Measurements from ENCODE around the gene SNAPC3.
"Not testable (repeated sequence)": the region's sequence is repeated elsewhere in the genome, so short reads cannot be mapped to it uniquely, and the experiment has no call there.

SNAPC3 gene

DNA sequence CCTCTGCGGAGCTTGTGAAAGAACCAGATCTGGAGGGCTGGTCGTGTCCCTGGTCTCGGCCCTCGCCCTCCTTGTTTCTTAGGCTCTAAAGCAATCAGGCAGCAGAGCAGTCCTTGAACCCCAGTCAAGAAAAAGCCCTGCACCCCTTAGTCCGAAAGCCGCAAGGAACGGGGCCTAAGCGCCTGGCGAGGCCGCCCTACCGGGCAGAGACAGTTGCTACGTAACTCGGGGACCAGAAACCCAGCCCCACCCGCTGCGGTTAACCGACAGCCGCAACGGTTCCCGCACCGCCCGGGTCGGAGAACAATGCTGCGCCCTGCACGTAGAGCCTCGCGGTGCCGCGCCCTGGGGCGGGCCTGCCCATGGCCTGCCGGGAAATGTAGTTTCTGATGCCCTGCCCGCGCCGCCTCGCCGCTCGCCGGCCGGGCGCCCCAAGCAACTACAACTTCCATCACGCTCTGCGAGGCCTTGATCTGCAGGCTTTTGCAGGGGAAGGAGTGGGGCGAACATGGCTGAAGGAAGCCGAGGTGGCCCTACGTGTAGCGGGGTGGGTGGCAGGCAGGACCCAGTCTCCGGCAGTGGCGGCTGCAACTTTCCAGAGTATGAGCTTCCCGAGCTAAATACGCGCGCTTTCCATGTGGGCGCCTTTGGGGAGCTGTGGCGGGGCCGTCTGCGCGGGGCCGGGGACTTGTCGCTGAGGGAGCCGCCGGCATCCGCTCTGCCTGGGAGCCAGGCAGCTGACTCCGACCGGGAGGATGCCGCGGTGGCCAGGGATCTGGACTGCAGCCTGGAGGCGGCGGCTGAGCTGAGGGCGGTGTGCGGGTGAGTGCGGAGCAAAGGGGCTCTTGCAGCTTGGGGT, at the start of gene SNAPC3:
Gene SNAPC3 (plus strand): TSS at position 505 of the 859 bp plus-strand sequence. CDS start 4 bp downstream, at position 509.
- DNase-seq: peak; percentile 91

DNA sequence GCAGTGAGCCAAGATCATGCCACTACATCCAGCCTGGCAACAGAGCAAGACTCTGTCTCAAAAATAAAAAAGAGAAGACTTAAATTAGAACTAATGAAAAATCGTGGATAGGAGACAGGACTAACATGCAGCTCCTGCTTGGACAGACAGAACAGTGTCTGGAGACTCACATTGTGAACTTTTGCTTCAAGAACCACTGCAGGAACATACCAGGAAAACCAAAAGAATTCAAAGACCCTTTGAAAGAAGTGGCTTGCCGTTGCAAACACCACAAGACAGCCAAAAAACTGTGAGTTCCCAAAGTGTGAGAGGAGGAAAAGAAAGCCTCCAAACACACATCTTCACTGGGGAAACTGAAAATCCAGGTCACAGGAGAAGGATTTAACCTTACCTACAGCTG, 48.8 kb upstream of the SNAPC3 start:
- DNase-seq: no peak

DNA sequence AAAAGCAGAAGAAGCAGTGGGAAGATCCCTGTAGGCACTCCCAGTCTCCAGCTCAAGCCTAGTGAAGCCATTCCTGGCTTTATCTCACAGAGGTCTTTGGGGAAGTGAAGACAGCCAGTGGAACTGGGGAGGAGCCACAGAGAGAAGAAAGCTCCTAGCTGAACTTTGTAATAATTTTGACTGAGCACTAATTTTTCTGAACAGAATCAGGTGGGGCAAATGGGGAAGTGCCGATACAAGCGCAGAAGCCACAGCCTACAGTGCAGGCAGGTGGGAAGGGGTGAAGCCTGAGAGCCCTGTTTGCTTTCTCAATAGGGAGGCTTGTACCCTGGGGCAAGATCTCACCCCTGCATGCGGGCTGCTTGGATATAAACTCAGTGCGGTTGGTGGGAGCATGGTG, 48.4 kb upstream of the SNAPC3 start:
- DNase-seq: no peak

DNA sequence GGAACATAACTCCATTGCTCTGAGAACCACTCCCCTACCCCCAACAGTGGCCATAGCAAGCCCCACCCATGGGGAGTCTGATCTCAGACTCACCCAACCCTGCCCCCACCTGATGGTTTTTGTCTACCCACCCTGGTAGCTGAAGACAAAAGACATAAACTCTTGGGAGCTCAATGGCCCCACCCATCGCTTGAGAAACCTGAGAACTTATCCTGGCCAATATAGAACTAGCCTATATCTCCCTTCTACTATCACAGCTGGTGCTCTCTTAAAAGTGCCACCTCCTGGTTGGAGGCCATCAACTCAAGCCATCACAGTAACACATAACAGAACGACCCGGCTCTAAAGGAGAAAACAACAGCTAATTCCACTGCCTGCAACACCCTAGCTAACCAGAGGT, 47.9 kb upstream of the SNAPC3 start:
- DNase-seq: no peak

DNA sequence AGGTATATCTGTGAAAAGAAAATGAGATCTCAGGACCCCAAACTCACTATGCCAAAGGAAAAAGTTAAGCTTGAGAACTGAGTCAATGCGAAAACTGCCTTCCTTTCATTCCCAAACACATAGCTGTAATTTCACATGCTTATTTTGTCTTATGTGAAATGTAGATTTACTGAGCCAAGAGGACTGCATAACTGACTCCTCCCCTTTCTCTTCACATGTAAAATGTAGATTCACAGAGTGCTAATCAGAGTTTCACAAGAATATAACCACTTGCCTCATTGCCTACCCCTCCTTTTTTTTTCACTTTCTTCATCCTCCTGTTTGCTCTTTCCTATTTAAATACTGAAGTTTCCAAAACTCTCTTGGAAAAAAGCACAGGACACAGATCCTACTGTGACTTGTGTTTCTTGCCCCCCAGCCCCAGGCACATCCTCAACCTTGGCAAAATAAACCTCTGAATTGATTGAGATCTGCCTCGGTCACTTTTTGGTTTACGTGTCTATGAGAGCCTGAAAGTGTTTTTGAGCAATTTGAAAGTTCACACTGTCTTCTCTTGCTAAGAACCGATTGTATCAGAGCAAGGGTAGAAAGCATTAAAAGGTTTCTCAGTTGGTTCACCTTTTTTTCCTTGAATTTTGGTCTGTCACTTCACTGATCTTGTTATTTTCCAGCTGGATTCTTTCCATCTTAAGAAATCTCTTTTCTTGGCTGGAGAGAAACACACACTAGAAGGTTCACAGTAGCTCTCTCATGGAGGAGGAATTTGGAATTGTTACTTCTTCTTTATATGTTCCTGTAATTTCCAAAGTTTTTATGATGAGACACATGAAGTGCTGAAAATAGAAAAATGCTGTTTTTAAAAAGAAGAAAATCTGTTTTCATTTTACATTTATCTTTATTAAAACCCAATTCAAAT, 44.8 kb upstream of the SNAPC3 start:
- no peak for DNase-seq

DNA sequence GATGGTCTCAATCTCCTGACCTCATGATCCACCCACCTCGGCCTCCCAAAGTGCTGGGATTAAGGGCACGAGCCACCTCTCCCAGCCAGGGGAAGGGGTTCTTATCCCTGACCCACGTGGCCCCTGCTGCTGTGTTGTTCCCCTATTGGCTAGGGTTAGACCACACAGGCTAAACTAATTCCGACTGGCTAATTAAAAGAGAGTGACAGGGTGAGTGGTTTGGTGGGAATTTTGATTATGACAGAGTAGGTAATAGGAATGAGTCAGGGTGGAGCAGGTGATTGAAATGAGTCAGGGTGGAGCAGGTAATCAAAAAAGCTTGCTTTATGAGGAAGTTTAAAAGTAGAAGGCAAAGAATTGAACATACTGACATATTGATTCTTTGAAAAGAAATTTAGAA, 43.4 kb upstream of the SNAPC3 start:
- DNase-seq: not testable (repeated sequence)

DNA sequence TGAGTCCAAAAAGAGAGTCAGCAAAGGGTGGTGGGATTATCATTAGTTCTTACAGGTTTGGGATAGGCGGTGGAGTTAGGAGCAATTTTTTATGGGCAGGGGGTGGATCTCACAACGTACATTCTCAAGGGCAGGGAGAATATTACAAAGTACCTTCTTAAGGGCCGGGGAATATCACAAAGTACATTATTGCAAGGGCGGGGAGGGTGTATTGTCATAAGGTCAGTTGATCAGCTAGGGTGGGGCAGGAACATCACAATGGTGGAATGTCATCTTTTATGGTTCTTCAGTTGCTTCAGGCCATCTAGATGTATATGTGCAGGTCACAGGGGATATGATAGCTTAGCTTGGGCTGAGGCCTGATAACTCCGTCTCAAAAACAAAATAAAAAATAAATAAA, 42.8 kb upstream of the SNAPC3 start:
- DNase-seq: not testable (repeated sequence)

DNA sequence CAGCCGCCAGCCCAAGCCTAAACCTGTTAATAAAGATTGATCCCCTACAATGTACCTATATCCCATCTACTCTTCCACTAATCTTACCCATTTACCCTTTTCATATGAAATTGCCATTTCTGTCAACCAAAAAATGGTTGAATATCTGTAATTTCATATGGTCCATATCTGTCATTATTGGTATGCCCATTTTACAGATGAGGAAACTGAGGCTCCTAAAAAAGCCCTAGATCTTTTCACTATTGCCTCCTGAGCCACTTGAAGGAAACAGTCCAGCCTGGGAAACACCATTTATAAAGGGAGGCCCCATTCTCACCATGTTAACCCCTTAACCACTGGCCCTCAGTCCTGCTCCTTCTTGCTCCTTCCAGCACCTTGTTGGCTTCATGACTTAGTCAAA, 41.2 kb upstream of the SNAPC3 start:
- no peak for DNase-seq

DNA sequence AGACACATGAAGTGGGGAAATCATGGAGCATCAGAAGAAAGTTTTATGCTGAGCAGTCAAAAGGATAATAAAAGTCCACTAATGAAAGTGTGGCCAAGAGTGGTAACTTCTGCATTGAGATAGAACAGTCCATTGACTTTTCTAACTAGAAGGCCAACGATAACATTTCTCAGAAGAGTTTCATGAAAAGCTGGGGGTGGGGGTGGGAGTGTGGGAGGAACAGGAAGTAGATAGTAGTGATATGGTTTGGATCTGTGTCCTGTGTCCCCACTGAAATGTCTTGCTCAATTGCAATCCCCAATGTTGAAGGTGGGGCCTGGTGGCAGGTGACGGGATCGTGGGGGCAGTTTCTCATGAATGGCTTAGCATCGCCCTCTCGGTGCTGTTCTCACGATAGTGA, 36.2 kb upstream of the SNAPC3 start:
- no peak for DNase-seq

DNA sequence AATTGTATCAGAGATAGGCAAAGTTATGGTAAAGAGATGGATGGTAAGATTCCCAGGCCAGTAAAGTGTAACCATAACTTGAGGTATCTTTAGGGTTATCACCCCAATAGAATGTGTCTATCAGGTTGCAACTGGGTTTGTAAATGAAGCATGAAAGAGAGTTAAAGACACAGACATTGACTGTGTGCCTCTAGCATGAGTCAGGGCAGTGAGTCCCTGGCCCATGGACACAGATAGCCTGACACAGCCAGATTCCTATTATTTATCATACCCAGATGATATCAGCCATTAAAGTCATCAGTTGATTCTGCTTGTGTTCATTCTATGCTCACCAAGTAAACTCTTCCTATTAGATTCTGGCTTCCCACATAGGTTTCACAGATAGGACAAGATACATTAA, 33.5 kb upstream of the SNAPC3 start:
- no peak for DNase-seq

DNA sequence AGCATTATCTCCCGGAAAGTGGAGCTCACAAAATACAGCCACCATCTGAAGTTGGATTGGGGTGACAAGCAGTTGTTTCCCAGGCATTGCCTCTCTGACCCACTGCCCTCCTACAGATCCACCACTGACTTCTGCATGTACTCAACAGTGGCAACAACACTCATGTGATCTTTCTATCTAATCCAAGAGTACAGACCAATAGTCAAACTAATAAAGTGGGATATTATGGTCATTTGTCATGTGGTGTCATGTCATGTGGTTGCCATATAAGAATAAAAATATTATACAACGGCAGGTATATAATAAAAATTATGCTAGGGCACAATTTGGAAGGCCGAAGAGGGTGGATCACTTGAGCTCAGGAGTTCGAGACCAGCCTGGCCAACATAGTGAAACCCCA, 33.0 kb upstream of the SNAPC3 start:
- no peak for DNase-seq

DNA sequence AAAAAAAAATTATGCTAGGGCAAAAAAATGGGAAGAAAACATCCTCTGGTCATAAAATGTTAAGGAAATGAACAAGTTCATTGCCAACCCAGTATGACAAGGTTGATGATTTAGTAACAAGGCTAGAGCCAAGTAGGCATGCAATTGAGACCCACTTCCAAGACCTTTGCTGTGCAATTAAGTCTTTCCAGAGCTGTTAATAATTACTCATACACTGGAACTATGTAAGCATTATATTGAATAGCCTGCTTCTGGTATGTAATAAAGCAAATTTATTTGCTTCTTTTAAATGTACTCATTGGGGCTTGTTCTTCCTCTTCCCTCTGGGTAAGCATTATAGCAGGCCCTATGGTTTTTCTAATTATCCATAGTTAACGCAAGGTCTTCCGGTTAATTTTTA, 32.5 kb upstream of the SNAPC3 start:
- DNase-seq: no peak

DNA sequence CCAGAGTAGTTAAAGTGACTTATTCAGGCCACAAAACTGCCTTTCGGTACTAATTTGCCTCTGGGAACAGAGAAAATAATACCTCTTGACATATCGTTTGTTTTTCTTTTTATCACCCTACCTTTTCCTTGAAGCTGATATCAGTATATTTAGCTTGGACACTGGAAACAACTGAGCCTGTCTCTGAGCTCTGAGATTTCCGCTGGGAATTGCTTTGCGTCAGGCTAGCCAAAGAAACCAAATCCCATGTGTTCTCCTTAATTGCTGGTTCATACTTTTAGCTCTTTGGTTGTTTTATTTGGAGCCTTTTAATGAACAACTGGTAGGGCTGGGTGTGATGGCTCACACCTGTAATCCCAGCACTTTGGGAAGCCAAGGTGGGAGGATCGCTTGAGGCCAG, 30.3 kb upstream of the SNAPC3 start:
- peak; percentile 21 for DNase-seq

DNA sequence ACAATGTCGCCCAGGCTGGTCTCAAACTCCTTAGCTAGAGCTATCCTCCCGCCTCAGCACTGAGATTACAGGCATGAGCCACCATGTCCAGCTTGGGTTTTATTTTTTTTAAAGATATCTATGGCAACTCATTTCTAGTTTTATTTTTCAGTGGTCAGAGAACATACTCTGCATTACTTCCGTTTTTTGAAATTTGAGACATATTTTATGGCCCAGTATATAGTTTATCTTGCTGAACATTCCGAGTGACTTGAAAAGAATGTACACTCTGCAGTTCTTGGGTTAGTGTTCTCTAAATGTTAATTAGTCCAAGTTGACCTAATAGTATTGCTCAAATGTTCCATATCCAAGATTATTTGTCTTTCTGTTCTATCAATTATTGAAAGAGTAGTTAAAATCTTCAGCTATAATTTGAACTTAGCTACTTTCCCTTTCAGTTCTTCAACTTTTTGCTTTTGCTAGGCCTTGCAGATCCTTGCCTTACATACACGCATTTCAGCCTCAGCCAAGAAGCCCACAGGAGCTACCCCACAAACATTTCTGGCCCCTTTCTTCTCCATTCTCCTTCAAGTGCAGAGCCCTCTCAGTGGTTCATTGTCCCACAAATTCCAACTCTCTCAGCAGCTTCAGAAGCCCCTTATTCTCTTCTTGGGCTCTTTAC, 22.3 kb upstream of the SNAPC3 start:
- no peak for DNase-seq

DNA sequence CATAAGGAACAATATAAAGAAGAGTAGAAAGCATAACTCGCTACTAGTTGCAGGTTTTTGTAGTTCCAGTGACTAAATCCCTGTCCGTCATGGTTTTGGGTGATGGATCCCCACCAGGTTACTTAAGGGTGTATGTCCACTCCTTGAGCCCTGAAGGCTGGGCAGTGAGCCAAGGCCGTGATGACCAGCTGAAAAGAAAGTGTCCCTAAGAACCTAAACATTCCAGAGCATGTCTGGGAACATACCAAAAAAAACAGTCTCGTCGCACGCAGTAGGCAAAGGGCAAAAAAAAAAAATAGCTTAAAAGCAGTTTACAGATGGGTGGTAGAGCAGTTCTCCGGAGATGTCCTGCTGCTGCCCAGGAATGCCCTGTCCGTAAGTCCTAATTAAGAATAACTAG, 21.4 kb upstream of the SNAPC3 start:
- no peak for DNase-seq

DNA sequence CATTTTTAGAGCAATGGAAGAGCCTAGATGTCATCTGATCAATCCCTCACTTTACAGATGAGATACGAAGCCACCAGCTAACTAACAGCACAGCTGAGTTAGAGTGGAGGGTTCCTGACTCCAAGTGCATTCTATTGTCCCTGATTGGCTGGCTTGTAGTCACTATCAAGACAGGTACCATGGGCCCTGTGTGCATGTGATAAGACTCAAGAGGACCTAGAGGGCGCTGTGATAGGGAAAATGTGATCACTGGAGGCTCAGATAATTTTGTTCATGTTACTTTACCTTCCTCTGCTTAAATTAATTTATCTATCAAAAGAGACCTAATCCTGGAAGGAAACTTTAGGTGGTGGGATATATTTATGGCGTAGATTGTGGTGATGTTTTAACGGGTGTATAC, 19.5 kb upstream of the SNAPC3 start:
- no peak for DNase-seq

DNA sequence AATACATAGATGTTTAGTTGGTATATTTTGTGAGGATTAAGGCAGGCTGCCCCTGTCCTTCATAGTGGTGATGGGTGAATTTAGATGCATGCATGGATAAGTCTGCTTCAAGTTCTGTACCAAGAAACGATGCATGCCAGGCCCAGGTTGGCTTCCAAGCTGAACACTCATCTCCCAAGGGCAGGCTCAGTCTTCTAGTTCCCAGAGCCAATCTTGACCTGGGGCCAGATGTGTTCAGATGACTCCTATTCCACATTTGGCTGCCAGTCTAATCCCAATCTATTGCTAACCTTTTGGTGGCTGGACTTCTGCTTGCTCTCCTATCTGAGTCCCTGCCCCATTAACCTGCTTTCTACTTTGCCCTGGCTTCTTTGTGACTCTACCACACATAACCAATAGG, 18.5 kb upstream of the SNAPC3 start:
- DNase-seq: no peak

DNA sequence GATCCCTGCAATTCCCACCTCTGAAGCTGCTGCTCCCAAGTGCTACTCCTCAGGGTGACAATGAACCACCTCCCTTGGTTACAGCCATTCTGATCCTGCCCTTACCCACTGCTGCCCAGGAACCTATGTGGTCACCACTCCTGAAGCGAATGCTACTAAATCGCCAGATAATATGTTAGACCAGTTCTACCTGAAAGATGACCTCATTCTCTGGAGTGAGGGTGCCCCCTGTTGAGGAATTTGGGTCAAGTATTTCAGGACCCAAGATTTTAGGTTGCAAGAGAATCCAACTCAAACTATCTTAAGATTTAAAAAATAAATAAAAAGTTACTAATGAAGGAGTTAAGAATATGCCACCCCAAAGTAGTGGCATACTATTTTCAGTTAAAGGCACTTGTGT, 5.8 kb upstream of the SNAPC3 start:
- no peak for DNase-seq

DNA sequence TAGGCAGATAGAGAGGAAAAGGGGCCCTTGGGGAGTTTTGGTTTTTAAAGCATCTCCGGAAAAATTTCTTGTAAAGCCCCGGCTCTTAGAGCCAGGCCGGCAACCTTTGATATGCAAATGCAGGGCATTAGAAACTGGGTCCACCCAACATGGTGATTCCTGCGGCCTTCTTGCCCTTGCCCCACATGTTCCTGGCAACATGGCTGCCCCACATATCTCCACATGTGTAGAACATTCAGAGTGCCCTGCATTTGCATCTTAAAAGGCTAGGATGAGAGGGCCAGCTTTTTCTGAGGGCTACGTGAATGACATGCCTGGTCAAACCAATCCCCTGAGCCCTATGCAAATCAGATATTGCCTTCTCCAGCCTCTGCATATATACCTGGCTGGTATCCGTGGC, 5.0 kb upstream of the SNAPC3 start:
- no peak for DNase-seq

DNA sequence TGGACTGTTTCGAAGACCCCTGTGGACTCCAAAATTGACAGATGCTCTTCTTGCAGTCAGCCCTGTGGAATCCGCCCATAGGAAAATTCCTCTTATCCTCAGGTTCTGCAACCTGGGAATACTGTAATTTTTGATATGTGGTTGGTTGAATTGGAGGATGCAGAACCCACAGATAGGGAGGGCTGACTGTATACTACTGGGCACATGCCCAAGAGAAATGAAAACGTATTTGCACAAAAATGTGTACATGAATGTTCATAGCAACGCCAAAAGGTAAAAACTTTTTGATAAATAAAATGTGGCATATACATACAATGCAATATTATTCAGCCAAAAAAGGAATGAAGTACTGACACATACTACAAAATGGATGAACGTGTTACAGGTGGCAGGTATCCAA, 1.9 kb upstream of the SNAPC3 start:
- DNase-seq: no peak

DNA sequence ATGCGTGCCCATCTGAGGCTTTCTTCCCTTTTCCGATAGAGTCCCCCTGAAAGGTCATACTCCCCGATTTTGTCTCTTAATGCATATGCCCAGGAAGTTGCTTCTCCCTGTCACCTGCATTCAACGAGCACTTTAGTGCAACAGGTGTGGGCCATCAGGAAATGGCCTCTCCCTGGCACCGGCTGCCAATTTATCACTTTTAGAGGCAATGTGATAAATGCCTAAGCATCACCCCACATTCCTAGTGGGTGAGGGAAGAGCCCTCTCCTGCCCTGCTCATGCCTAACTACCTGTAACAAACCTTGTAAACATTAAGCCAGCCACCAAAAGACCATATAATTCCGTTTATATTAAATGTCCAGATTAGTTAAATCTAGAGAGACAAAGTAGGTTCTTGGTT, 1.1 kb upstream of the SNAPC3 start:
- DNase-seq: no peak

DNA sequence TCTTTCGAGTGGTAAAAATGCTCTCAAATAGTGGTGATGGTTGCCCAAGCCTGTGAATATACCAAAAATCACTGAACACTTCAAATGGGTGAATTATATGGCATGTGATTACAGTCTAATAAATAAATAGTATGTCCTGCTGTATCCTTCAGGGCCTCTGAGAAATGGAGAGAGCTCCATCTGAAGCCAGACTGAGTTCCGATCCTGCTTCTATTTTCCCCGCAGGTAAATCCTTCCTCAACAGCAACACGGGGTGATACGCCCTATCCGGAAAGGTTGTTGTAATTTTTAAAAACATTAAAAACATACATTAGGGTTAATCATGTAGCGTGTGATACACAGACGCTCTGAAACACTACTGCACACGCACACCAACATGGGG, 695 bp upstream of the SNAPC3 start:
- DNase-seq: no peak

DNA sequence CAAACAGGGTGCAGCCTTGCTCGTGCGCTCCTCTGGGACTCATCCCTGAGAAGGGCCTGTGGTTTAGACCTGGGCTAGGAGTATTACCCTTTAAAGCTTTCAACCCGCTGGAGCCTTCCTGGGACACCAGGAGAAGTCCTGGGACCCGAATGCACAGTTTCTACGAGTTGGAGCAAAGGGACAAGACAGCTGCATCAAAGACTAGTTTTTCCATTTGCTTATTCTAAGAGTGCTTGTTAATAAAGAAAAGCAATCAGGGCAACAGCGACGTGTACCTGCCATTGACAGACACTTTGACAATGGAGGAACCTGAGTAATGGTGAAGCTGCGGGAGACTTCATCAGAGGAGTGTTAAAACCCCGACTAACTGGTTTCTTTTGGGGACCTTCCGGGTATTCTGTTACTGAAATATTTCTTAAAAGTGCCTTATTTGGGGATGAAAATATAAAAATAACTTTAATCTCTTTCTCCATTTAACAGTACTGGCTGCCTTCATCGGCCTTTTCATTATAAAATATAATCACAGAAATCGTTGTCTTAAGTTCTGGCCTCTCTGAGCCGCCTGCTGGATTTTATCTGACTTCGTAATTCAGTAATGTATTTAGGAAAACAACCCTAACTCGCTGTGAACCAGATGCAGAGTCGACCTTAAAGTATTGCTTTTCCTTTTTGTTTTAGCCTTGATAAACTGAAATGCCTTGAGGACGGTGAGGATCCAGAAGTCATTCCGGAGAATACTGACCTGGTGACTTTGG, 732 bp downstream of the SNAPC3 start:
- DNase-seq: no peak
